HCT116 (cell line): Measurements from ENCODE around the gene ZNF189.

ENCODE experiments used
- CTCF ChIP-seq, 3 experiments: fragments of 200-600 bp in 1 of 3; sonication (generic) in 1 of 3; IDR thresholded peaks in 2 of 3; conservative IDR thresholded peaks in 1 of 3; 2 replicates each; pipeline ENCODE4 v1.5.1; 2012 to 2017; ENCODE audit warnings: low read depth in 2 of 3, low read length in 2 of 3, antibody characterized with exemption in 1 of 3, borderline replicate concordance in 1 of 3, control low read depth in 1 of 3, mild to moderate bottlenecking in 1 of 3, mixed read lengths in 1 of 3, mixed run types in 1 of 3, moderate library complexity in 1 of 3; ENCODE audit not compliant: insufficient read depth in 1 of 3
- EZH2 ChIP-seq: fragments of 200-600 bp; sonication (generic); IDR thresholded peaks from 2 replicates; pipeline ENCODE4 v1.6.1; 2017; ENCODE audit warnings: antibody characterized with exemption, mixed run types
- EZH2phosphoT487 ChIP-seq: fragments of 200-600 bp; IDR thresholded peaks from 2 replicates; pipeline ENCODE4 v1.6.1; 2018; ENCODE audit warnings: antibody characterized with exemption, borderline replicate concordance
- MAX ChIP-seq: IDR thresholded peaks from 2 replicates; pipeline ENCODE4 v1.6.1; 2012
- POLR2A ChIP-seq: IDR thresholded peaks from 2 replicates; pipeline ENCODE4 v1.7.0; 2011; ENCODE audit warnings: borderline replicate concordance; ENCODE audit not compliant: insufficient read depth, insufficient read length; ENCODE audit errors: extremely low read depth
- POLR2AphosphoS5 ChIP-seq: IDR thresholded peaks from 2 replicates; pipeline ENCODE4 v1.6.1; 2011; ENCODE audit warnings: mild to moderate bottlenecking, low read depth, low read length, moderate library complexity
- ZFX ChIP-seq: fragments of 450-650 bp; IDR thresholded peaks from 2 replicates; pipeline ENCODE4 v1.6.1; 2017
- ZNF274 ChIP-seq: fragments of 200-500 bp; sonication (Bioruptor generic); IDR thresholded peaks from 2 replicates; pipeline ENCODE4 v1.6.1; 2014; ENCODE audit warnings: mild to moderate bottlenecking, low read depth, low read length, inconsistent platforms

DNA sequence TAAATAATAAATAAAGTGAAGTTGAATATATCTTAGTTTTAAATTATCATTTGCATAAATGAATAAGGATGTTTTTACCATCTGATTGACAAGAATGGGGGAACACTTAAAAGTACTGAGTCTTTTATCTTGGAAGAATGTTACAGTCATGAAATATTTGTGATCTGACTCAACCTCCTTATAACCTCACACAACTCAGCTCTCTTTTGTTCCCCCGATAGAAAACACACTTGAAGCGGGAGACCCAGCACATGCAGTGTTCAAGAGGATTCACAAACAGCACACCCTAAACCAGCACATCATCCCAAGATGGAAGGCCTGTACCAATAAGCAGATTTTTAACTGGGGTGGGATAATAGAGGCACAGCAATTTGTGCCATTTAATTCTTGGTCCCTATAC, 29.4 kb upstream of the ZNF189 start:
- TF ChIP-seq EZH2 (no peak), CTCF (IDR thresholded peaks at IDR 0.05 in 2 of 3, conservative IDR thresholded peaks at IDR 0.05 in 1 of 3; ENCODE audit: borderline replicate concordance in 1 of 3, insufficient read depth in 1 of 3, low read depth in 2 of 3, low read length in 2 of 3) (no peak), ZNF274 (no peak), POLR2A (no peak), EZH2phosphoT487 (no peak), ZFX (no peak), POLR2AphosphoS5 (no peak), MAX (no peak)
